ENCODE results near the gene NME7. TPM values are rescaled to one million over a fixed set of nuclear protein-coding genes. Genes with fewer than 3 reads are reported as not detected.
"Not testable (repeated sequence)": the region's sequence is repeated elsewhere in the genome, so short reads cannot be mapped to it uniquely, and the experiment has no call there.

The NME7 gene
- total and polyA plus RNA-seq, 2 experiments from 2014 or later = 39.1 to 48.5 TPM

- TF ChIP-seq ZNF462 (CRISPR knock-in tag; IDR thresholded peaks at IDR 0.05) (no peak), ZNF114 (CRISPR knock-in tag; IDR thresholded peaks at IDR 0.05) (no peak), EZH2phosphoT487 (IDR thresholded peaks at IDR 0.05; ENCODE audit: unreplicated experiment) (no peak)
Observed at GRCh38 chr1:169338617-169339016, 29.0 kb downstream of the NME7 start (continued).

- peaks cover 43% of the 10 kb centered on the region for H3K36me3 Mint-ChIP-seq (ENCODE audit: low read depth)
- not testable (repeated sequence) for H3K36me3 ChIP-seq (ENCODE audit: insufficient read depth)
Observed at GRCh38 chr1:169336947-169337715, 30.5 kb downstream of the NME7 start.

GRCh38 chr1:169334727-169335126 lies 32.9 kb downstream of the NME7 start:
- H3K36me3 Mint-ChIP-seq (ENCODE audit: low read depth) = peaks cover 26% of the 10 kb centered on the region
- not testable (repeated sequence) for H3K27ac Mint-ChIP-seq; H3K27me3 Mint-ChIP-seq (ENCODE audit: insufficient read depth, low read depth, poor library complexity)

More at GRCh38 chr1:169336947-169337715, 30.5 kb downstream of the NME7 start:
- not testable (repeated sequence) for H3K27me3 ChIP-seq (ENCODE audit: insufficient read depth); H3K4me2 ChIP-seq; H3K79me2 ChIP-seq (replicated peaks; ENCODE audit: insufficient read depth); H3K4me3 ChIP-seq; H3K9me2 ChIP-seq (ENCODE audit: insufficient read depth); H3K4me1 ChIP-seq (ENCODE audit: insufficient read depth); H2AFZ ChIP-seq; H4K20me1 ChIP-seq (replicated peaks; ENCODE audit: insufficient read depth); H3K27me3 Mint-ChIP-seq (ENCODE audit: insufficient read depth, low read depth, poor library complexity); DNase-seq (ENCODE audit: low spot score); ATAC-seq; H3K4me3 Mint-ChIP-seq; H3K27ac ChIP-seq (ENCODE audit: low read depth); H3K4me1 Mint-ChIP-seq; H3F3A ChIP-seq (replicated peaks; ENCODE audit: low read depth); H3K27ac Mint-ChIP-seq
- peaks cover 23% of the 10 kb centered on the region for H3K9me3 Mint-ChIP-seq

More at GRCh38 chr1:169334727-169335126, 32.9 kb downstream of the NME7 start:
- not testable (repeated sequence) for H3K4me1 Mint-ChIP-seq; H3K9me2 ChIP-seq (ENCODE audit: insufficient read depth); H2AFZ ChIP-seq; DNase-seq (ENCODE audit: low spot score); H4K20me1 ChIP-seq (replicated peaks; ENCODE audit: insufficient read depth); H3K4me3 Mint-ChIP-seq; H3F3A ChIP-seq (replicated peaks; ENCODE audit: low read depth); ATAC-seq; H3K4me2 ChIP-seq; H3K4me1 ChIP-seq (ENCODE audit: insufficient read depth); H3K4me3 ChIP-seq; H3K36me3 ChIP-seq (ENCODE audit: insufficient read depth); H3K79me2 ChIP-seq (replicated peaks; ENCODE audit: insufficient read depth); H3K27me3 ChIP-seq (ENCODE audit: insufficient read depth); H3K9me3 Mint-ChIP-seq; H3K27ac ChIP-seq (ENCODE audit: low read depth)
